ENCODE results near the gene SLC39A8.

DNA sequence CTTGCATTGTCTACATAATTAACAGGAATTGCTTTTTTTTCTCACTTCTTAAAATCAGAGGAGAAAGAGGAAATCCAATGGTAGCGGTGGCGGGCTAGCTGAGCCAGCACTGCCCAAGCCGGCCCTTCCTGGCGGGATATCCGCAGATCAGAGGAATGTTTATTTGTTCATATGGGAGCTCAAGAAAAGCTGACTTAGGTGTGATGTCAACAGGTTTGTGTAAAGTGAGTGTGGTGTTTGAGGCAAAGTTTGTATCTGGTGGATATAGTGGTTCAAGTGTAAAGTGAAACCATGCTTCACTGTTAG lies 466 bp upstream of the SLC39A8 start:
- TF ChIP-seq ZNF10 (tag by site-specific recombination; IDR thresholded peaks at IDR 0.05) (no peak), REST (tag by site-specific recombination; IDR thresholded peaks at IDR 0.05) (no peak), KLF10 (tag by site-specific recombination; IDR thresholded peaks at IDR 0.05) (no peak), ZNF214 (tag by site-specific recombination; IDR thresholded peaks at IDR 0.05; ENCODE audit: borderline replicate concordance) (no peak)
- TF ChIP-seq, protein P1, sequence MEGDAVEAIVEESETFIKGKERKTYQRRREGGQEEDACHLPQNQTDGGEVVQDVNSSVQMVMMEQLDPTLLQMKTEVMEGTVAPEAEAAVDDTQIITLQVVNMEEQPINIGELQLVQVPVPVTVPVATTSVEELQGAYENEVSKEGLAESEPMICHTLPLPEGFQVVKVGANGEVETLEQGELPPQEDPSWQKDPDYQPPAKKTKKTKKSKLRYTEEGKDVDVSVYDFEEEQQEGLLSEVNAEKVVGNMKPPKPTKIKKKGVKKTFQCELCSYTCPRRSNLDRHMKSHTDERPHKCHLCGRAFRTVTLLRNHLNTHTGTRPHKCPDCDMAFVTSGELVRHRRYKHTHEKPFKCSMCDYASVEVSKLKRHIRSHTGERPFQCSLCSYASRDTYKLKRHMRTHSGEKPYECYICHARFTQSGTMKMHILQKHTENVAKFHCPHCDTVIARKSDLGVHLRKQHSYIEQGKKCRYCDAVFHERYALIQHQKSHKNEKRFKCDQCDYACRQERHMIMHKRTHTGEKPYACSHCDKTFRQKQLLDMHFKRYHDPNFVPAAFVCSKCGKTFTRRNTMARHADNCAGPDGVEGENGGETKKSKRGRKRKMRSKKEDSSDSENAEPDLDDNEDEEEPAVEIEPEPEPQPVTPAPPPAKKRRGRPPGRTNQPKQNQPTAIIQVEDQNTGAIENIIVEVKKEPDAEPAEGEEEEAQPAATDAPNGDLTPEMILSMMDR (tag by site-specific recombination; IDR thresholded peaks at IDR 0.05) = no peak
- TF ChIP-seq, protein P2, sequence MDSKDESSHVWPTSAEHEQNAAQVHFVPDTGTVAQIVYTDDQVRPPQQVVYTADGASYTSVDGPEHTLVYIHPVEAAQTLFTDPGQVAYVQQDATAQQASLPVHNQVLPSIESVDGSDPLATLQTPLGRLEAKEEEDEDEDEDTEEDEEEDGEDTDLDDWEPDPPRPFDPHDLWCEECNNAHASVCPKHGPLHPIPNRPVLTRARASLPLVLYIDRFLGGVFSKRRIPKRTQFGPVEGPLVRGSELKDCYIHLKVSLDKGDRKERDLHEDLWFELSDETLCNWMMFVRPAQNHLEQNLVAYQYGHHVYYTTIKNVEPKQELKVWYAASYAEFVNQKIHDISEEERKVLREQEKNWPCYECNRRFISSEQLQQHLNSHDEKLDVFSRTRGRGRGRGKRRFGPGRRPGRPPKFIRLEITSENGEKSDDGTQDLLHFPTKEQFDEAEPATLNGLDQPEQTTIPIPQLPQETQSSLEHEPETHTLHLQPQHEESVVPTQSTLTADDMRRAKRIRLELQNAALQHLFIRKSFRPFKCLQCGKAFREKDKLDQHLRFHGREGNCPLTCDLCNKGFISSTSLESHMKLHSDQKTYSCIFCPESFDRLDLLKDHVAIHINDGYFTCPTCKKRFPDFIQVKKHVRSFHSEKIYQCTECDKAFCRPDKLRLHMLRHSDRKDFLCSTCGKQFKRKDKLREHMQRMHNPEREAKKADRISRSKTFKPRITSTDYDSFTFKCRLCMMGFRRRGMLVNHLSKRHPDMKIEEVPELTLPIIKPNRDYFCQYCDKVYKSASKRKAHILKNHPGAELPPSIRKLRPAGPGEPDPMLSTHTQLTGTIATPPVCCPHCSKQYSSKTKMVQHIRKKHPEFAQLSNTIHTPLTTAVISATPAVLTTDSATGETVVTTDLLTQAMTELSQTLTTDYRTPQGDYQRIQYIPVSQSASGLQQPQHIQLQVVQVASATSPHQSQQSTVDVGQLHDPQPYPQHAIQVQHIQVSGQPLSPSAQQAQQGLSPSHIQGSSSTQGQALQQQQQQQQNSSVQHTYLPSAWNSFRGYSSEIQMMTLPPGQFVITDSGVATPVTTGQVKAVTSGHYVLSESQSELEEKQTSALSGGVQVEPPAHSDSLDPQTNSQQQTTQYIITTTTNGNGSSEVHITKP (tag by site-specific recombination; IDR thresholded peaks at IDR 0.05) = no peak
- TF ChIP-seq, protein P3, sequence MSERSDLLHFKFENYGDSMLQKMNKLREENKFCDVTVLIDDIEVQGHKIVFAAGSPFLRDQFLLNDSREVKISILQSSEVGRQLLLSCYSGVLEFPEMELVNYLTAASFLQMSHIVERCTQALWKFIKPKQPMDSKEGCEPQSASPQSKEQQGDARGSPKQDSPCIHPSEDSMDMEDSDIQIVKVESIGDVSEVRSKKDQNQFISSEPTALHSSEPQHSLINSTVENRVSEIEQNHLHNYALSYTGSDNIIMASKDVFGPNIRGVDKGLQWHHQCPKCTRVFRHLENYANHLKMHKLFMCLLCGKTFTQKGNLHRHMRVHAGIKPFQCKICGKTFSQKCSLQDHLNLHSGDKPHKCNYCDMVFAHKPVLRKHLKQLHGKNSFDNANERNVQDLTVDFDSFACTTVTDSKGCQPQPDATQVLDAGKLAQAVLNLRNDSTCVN (tag by site-specific recombination; optimal IDR thresholded peaks at IDR 0.05) = no peak
- TF ChIP-seq, protein P4, sequence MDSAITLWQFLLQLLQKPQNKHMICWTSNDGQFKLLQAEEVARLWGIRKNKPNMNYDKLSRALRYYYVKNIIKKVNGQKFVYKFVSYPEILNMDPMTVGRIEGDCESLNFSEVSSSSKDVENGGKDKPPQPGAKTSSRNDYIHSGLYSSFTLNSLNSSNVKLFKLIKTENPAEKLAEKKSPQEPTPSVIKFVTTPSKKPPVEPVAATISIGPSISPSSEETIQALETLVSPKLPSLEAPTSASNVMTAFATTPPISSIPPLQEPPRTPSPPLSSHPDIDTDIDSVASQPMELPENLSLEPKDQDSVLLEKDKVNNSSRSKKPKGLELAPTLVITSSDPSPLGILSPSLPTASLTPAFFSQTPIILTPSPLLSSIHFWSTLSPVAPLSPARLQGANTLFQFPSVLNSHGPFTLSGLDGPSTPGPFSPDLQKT (IDR thresholded peaks at IDR 0.05; ENCODE audit: borderline replicate concordance, low read depth, low read length) = no peak
